ENCODE measurements around the gene SLIT3.

DNA sequence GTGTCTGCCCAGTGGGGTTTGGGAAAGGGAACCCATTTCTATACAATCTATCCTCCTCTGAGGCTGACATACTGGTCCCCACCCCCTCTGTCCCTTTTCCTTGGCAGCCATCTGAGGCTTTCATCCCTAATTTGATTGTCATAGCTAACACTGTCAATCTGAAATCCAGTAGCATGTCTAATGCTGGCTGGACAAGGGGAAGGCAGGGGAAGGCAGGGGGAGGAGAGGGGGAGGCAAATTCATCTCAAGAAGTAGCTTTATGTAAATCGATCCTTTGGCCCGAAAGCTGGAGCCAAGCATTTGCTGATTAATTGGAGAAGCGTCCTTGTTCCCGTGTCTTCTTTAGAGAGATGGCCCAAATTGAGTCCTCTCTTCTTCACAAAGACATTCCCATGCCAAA is 407.7 kb downstream of the SLIT3 start:
- TF ChIP-seq, protein P1, sequence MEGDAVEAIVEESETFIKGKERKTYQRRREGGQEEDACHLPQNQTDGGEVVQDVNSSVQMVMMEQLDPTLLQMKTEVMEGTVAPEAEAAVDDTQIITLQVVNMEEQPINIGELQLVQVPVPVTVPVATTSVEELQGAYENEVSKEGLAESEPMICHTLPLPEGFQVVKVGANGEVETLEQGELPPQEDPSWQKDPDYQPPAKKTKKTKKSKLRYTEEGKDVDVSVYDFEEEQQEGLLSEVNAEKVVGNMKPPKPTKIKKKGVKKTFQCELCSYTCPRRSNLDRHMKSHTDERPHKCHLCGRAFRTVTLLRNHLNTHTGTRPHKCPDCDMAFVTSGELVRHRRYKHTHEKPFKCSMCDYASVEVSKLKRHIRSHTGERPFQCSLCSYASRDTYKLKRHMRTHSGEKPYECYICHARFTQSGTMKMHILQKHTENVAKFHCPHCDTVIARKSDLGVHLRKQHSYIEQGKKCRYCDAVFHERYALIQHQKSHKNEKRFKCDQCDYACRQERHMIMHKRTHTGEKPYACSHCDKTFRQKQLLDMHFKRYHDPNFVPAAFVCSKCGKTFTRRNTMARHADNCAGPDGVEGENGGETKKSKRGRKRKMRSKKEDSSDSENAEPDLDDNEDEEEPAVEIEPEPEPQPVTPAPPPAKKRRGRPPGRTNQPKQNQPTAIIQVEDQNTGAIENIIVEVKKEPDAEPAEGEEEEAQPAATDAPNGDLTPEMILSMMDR (IDR thresholded peaks at IDR 0.05; ENCODE audit: poor library complexity): no peak
- TF ChIP-seq EZH2 (IDR thresholded peaks at IDR 0.05; ENCODE audit: borderline replicate concordance) (no peak), EZH2phosphoT487 (IDR thresholded peaks at IDR 0.05; ENCODE audit: low read depth, severe bottlenecking, unreplicated experiment) (no peak)
